ENCODE results near the gene ANAPC2.

- TF ChIP-seq POLR2A (IDR thresholded peaks at IDR 0.05) = no peak
- TF ChIP-seq CTCF (IDR thresholded peaks at IDR 0.05) = no peak
- TF ChIP-seq EP300 (IDR thresholded peaks at IDR 0.05) = no peak
Measured at GRCh38 chr9:137169896-137170358, 18.4 kb downstream of the ANAPC2 start, which contains the start of gene LRRC26.

Measured in sigmoid colon (tissue), 4 donors.